GM12878 (cell line): ENCODE results near the gene TNFAIP1. TPM values are rescaled to one million over a fixed set of nuclear protein-coding genes. Genes with fewer than 3 reads are reported as not detected.

Experiments used
- ATAC-seq: fragments of 200-7000 bp; cut with Tn5 transposase; 3 replicates; pipeline ENCODE4 v1.9.1; 2020; ENCODE audit warnings: mild to moderate bottlenecking, moderate library complexity
- BruUV-seq: library from RNA; stranded (reverse); fragments of 400-500 nt; replicated peaks from 2 replicates; lab custom pipeline; 2021; lab: Mats Ljungman, UMichigan
- CTCF ChIA-PET: fragments of 300-600 bp; sonication (Branson Sonifier 250); formaldehyde crosslinking; extraction: SDS; loops from one replicate; lab custom pipeline; 2021; ENCODE audit warnings: inconsistent platforms; lab: Yijun Ruan, JAX
- POLR2A ChIA-PET: fragments of 350-600 bp; formaldehyde crosslinking; extraction: SDS; loops from one replicate; lab custom pipeline; 2021; ENCODE audit warnings: inconsistent platforms; lab: Charles Lee
- RAD21 ChIA-PET: fragments of 300-600 bp; sonication (Branson Sonifier 250); formaldehyde crosslinking; loops from one replicate; lab custom pipeline; 2023; ENCODE audit warnings: antibody characterized with exemption; ENCODE audit not compliant: unreplicated experiment; lab: Charles Lee
- SMC1A ChIA-PET: fragments of 300-600 bp; sonication (Branson Sonifier 250); formaldehyde crosslinking; loops from one replicate; lab custom pipeline; 2023; ENCODE audit not compliant: unreplicated experiment, uncharacterized antibody; lab: Charles Lee
- DNase-seq: peaks from one replicate; pipeline ENCODE4 v3.0.0-alpha.2; 2011; ENCODE audit warnings: low read depth, low spot score
- FAIRE-seq: peaks from 3 replicates; lab custom pipeline; 2011; peaks lifted over from hg19 to GRCh38; lab: Jason Lieb, UNC
- H2AFZ ChIP-seq: 2 replicates; pipeline ENCODE4 v1.6.0; 2011; ENCODE audit warnings: low read depth, low read length, control low read depth; ENCODE audit not compliant: control insufficient read depth
- H3K27ac ChIP-seq: 2 replicates; pipeline ENCODE4 v1.5.1; 2011; ENCODE audit warnings: control low read depth; ENCODE audit not compliant: control insufficient read depth, insufficient read depth
- H3K27me3 ChIP-seq, 2 experiments: replicated peaks in 1 of 2; 2 replicates each; pipeline versions ENCODE4 v1.6.0 to v1.6.1; 2011; ENCODE audit warnings: low read length in 1 of 2; ENCODE audit not compliant: control insufficient read depth in 2 of 2, insufficient read depth in 2 of 2
- H3K36me3 ChIP-seq, 2 experiments: 2 replicates each; pipeline ENCODE4 v1.5.1; 2011; ENCODE audit warnings: low read length in 1 of 2; ENCODE audit not compliant: control insufficient read depth in 2 of 2, insufficient read depth in 2 of 2
- H3K4me1 ChIP-seq: 2 replicates; pipeline ENCODE4 v1.6.1; 2011; ENCODE audit warnings: mild to moderate bottlenecking, low read length, moderate library complexity, mixed read lengths; ENCODE audit not compliant: control insufficient read depth, insufficient read depth
- H3K4me2 ChIP-seq: 2 replicates; pipeline ENCODE4 v1.6.0; 2011; ENCODE audit warnings: control low read depth; ENCODE audit not compliant: control insufficient read depth, insufficient read depth
- H3K4me3 ChIP-seq: fragments of 200-600 bp; sonication (generic); 2 replicates; pipeline ENCODE4 v1.5.1; 2016
- H3K79me2 ChIP-seq: 2 replicates; pipeline ENCODE4 v1.6.0; 2011; ENCODE audit warnings: low read length; ENCODE audit not compliant: control insufficient read depth, insufficient read depth
- H3K9ac ChIP-seq: 2 replicates; pipeline ENCODE4 v1.8.0; 2011; ENCODE audit warnings: low read length, control low read depth, mixed read lengths; ENCODE audit not compliant: control insufficient read depth, insufficient read depth
- H3K9me3 ChIP-seq: replicated peaks from 3 replicates; pipeline ENCODE4 v1.5.1; 2011; ENCODE audit warnings: mild to moderate bottlenecking, low read length; ENCODE audit not compliant: control insufficient read depth, insufficient read depth
- H4K20me1 ChIP-seq: 2 replicates; pipeline ENCODE4 v1.6.0; 2011; ENCODE audit not compliant: control insufficient read depth, insufficient read depth
- ASH2L ChIP-seq: fragments of 300-600, 200-600 bp; sonication (generic); IDR thresholded peaks from 2 replicates; pipeline ENCODE4 v1.6.1; 2017; ENCODE audit warnings: low read depth, mild to moderate bottlenecking, borderline replicate concordance
- BACH1 ChIP-seq: fragments of 450-650 bp; IDR thresholded peaks from 2 replicates; pipeline ENCODE4 v1.6.1; 2017; ENCODE audit warnings: mild to moderate bottlenecking, borderline replicate concordance
- BMI1 ChIP-seq: fragments of 450-650 bp; IDR thresholded peaks from 2 replicates; pipeline ENCODE4 v1.6.1; 2016; ENCODE audit warnings: mild to moderate bottlenecking, moderate library complexity, borderline replicate concordance
- HDGF ChIP-seq: fragments of 450-650 bp; IDR thresholded peaks from 2 replicates; pipeline ENCODE4 v1.6.1; 2016; ENCODE audit warnings: antibody characterized with exemption
- IKZF1 ChIP-seq: fragments of 450-650 bp; conservative IDR thresholded peaks from 2 replicates; pipeline ENCODE4 v1.6.1; 2017; ENCODE audit warnings: antibody characterized with exemption, mild to moderate bottlenecking
- KLF5 ChIP-seq: fragments of 450-650 bp; IDR thresholded peaks from 2 replicates; pipeline ENCODE4 v1.6.1; 2014; ENCODE audit warnings: mild to moderate bottlenecking; ENCODE audit not compliant: partially characterized antibody
- MTA2 ChIP-seq: fragments of 450-650 bp; IDR thresholded peaks from 2 replicates; pipeline ENCODE4 v1.6.1; 2016; ENCODE audit warnings: low read depth, mild to moderate bottlenecking, moderate library complexity
- NBN ChIP-seq: fragments of 450-650 bp; IDR thresholded peaks from 2 replicates; pipeline ENCODE4 v1.6.1; 2016
- ZNF274 ChIP-seq: IDR thresholded peaks from one replicate; pipeline ENCODE4 v1.8.0; 2011; ENCODE audit not compliant: insufficient read length, insufficient read depth
- WGBS: methylation state at CpG from one replicate; pipeline ENCODE4 v1.1.6; 2016; ENCODE audit warnings: low lambda C conversion rate; ENCODE audit not compliant: insufficient replicate concordance, insufficient coverage; ENCODE audit errors: missing lambda C conversion rate; 5-methylcytosine and 5-hydroxymethylcytosine counted together
- in situ Hi-C: fragments of 300-500 bp; cut with MboI; formaldehyde crosslinking; loops from 9 replicates; pipeline ENCODE4 v1.14.3; 2018; ENCODE audit warnings: mixed read lengths
- intact Hi-C: fragments of 100-400 bp; cut with micrococcal nuclease; formaldehyde crosslinking; loops from one replicate; pipeline ENCODE4 v1.14.2; 2022; ENCODE audit not compliant: unreplicated experiment
- polyA plus RNA-seq, 11 experiments: library from polyadenylated mRNA; depleted of rRNA in 4 of 11; unstranded in 6 of 11; stranded (reverse) in 5 of 11; fragments of >200 nt; fragmentation: Nextera tagmentation in 4 of 11; fragmentation: Illumina TruSeq in 1 of 11; extraction: Ambion mirVana in 4 of 11; extraction: Trizol in 1 of 11; gene quantifications; 1 replicate in 1 of 11; 2 replicates in 10 of 11; pipeline versions ENCODE4 v1.2.1 to v1.2.3, GENCODE V29; 2011 to 2016; ENCODE audit warnings: inconsistent platforms in 2 of 11, missing spikeins in 2 of 11, low read depth in 1 of 11
- total RNA-seq, 4 experiments: library from RNA; depleted of rRNA in 3 of 4; stranded (reverse); fragments of >200 nt in 3 of 4; fragmentation: Illumina TruSeq in 1 of 4; extraction: Trizol in 1 of 4; gene quantifications; 2 replicates each; pipeline versions ENCODE4 v1.2.1 to v1.2.3, GENCODE V29; 2013 to 2021
- TF ChIP-seq, protein P1 (sequence below): fragments of 450-650 bp; IDR thresholded peaks from 2 replicates; pipeline ENCODE4 v1.6.1; 2018; ENCODE audit warnings: borderline replicate concordance, mild to moderate bottlenecking; ENCODE audit not compliant: partially characterized antibody

TNFAIP1 gene
- total and polyA plus RNA-seq, 10 of the 15 experiments (the other 5 are each of a cell fraction or from before 2014, with no cell fraction given) = 1.8 to 16.9 (median 11.7) TPM

DNA sequence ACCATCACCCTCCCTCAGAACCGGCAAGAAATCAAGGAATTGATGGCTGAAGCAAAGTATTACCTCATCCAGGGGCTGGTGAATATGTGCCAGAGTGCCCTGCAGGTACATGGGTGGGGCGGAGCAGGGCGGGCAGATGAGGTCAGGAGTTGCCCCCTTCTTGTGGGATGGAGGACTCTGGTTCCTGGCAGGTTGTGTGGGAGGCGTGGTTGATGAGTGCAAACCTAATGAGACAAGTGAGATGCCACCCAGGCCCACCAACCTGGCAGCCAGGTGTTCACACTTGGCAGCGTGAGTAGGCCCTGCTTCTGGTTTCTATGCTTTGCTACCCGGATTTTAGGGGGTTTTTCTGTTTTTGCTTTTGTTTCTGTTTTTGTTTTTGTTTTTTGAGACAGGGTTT, 4.8 kb downstream of the TNFAIP1 start:
- ChIA-PET SMC1A (no interaction called here), POLR2A (no interaction called here), CTCF (interaction anchor here (1.4 kb wide), 1 partner anchor 76 kb away, joined by 3 read pairs; no protein-coding TSS in a partner anchor), RAD21 (no interaction called here)
- H3K9ac ChIP-seq = no peak overlapping the region
- ATAC-seq (no peak), DNase-seq (no peak), FAIRE-seq (no peak)
- peaks cover 6 to 17% of the 10 kb centered on the region in 2 experiments; a peak in 3 of 4 replicates for H3K36me3 ChIP-seq
- 74% methylated on average over 6 of the region's 6 CpGs for WGBS
- no TSS peak for BruUV-seq
- no peaks in the 10 kb centered on the region for H4K20me1 ChIP-seq
- intact Hi-C loops (no loop called here), in situ Hi-C loops (loop anchor here (5.0 kb wide), 1 partner anchor 48 kb away; no protein-coding TSS in a partner anchor)
- H3K9me3 ChIP-seq = no peaks in the 10 kb centered on the region
- H3K4me3 ChIP-seq = no peak overlapping the region
- TF ChIP-seq ZNF274 (no peak), IKZF1 (no peak), NBN (no peak), BMI1 (no peak), ASH2L (no peak), HDGF (no peak), MTA2 (no peak), BACH1 (no peak), KLF5 (no peak)
- TF ChIP-seq, protein P1, sequence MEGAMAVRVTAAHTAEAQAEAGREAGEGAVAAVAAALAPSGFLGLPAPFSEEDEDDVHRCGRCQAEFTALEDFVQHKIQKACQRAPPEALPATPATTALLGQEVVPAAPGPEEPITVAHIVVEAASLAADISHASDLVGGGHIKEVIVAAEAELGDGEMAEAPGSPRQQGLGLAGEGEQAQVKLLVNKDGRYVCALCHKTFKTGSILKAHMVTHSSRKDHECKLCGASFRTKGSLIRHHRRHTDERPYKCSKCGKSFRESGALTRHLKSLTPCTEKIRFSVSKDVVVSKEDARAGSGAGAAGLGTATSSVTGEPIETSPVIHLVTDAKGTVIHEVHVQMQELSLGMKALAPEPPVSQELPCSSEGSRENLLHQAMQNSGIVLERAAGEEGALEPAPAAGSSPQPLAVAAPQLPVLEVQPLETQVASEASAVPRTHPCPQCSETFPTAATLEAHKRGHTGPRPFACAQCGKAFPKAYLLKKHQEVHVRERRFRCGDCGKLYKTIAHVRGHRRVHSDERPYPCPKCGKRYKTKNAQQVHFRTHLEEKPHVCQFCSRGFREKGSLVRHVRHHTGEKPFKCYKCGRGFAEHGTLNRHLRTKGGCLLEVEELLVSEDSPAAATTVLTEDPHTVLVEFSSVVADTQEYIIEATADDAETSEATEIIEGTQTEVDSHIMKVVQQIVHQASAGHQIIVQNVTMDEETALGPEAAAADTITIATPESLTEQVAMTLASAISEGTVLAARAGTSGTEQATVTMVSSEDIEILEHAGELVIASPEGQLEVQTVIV = no peak
- peaks cover 9% of the 10 kb centered on the region for H3K79me2 ChIP-seq
- H3K4me1 ChIP-seq = peaks cover 3% of the 10 kb centered on the region; the same call in 1 of the 2 replicates
- no peak overlapping the region for H3K4me2 ChIP-seq
- H3K27ac ChIP-seq = no peak overlapping the region
- no peak overlapping the region for H2AFZ ChIP-seq
- no peaks in the 10 kb centered on the region for H3K27me3 ChIP-seq
